NCI-H69 (cell line): ENCODE results near the gene MILR1.
A peak's percentile ranks its signal among the peaks of the same experiment; 100 is the strongest.

Experiments used
- DNase-seq: peaks from one replicate; lab custom pipeline; 2025; lab: John Stamatoyannopoulos, UW

The MILR1 gene

DNA sequence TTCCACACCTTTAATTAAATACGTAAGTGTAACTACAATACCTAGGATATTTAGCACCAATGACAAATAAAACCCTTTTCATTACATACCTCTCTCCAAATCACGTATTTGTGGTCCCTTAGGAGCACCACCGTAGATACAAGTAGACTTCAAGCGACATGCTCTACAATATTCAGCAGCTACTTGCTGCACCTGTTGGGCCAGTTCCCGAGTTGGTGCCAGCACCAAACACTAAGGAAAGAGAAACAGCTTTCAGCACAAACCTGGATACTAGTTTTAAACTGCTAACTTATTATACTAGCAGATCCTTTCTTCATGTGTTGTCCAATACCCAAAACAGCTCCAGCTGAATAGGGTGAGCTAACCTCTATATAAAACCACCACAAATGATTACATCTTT is 54.4 kb downstream of the MILR1 start:
- DNase-seq, result no peak

DNA sequence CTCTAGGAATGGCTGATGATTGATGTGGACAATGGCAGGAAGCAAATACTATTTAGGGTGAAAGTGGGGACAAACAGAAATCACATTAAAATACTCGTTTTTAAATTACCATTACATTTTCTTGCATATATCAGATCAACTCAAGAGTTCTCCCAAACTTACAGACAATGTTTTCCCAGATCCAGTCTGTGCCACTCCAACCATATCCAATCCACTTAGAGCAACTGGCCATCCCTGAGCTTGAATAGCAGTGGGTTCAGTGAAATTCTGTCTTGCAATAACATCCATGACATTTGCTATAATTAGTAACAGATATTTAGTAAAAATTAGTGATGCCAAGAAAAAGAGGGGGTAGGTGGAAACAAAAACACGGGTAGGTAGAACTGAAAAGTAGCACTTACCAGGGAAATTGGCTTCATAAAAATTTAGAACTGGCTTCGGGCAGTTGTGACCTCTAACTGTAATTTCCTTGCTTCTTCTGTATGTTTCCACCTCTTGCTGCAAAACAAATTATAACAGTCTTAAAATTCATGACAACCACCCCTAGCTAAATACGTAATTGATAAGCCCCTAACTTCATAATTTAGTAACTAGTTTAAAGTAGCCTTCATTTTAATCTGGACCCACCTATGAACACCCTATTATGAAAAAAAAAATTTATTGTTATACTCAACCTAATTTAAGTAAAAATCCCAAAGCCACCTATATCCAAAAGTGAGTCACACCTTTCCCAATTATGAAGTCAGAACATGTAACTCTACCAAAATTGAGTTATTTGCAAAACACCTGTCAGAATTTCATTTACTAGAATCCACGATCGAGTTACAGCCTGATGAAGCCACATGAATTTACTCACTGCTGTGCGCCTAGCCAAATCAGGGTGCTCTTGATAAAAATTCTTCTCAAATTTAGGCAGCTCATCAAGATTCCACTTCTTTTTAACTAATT is 55.2 kb downstream of the MILR1 start:
- no peak for DNase-seq

- no peak for DNase-seq
Measured at GRCh38 chr17:64504769-64505339, 55.9 kb downstream of the MILR1 start.

DNA sequence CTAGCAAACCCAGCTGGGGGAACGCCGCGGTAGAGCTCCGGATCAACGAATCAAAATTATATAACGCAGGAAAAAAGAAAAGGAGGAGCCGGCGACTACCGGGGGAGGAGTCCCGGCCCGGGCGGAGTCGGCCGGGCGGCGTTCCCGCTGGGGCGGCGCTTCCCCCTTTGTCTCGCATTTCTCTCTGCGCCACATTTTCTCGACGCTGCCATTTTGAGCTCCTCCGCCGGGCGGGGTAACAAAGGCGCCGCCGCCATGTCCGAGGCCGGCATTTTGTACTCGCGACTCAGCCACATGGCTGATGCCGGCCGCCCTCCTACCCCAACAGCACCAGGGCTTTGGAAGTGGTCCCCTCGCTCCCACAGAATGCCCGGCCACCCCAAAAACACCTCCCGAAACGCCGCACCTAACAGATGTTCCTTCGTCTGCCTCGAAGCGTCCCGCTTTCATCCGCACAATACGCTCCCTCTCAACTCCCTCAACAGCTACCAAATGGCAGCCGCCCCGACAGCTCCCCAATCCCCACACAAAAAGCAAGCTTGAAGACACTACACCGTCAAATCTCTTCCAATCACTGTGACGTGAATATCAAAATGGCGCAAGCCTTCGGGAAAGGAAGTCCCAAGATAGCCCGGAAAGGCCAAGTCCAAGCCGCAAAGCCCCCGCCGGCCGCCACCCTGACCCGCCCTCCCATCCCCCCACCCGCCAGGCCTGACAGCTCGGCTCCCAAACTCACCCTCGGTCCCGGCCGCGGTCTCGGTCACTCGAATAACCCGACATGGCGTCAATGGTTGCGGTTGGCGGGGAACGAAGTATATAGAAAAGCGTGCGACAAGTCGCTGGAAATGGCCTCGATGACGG is 56.7 kb downstream of the MILR1 start:
- peak; percentile 93 for DNase-seq

GRCh38 chr17:64506201-64506575 is 57.3 kb downstream of the MILR1 start, which contains the start of gene DDX5:
TSS of gene DDX5 (minus strand) at chr17:64506289. CDS start at chr17:64506119, 170 bp downstream.
- peak; percentile 99 for DNase-seq

DNA sequence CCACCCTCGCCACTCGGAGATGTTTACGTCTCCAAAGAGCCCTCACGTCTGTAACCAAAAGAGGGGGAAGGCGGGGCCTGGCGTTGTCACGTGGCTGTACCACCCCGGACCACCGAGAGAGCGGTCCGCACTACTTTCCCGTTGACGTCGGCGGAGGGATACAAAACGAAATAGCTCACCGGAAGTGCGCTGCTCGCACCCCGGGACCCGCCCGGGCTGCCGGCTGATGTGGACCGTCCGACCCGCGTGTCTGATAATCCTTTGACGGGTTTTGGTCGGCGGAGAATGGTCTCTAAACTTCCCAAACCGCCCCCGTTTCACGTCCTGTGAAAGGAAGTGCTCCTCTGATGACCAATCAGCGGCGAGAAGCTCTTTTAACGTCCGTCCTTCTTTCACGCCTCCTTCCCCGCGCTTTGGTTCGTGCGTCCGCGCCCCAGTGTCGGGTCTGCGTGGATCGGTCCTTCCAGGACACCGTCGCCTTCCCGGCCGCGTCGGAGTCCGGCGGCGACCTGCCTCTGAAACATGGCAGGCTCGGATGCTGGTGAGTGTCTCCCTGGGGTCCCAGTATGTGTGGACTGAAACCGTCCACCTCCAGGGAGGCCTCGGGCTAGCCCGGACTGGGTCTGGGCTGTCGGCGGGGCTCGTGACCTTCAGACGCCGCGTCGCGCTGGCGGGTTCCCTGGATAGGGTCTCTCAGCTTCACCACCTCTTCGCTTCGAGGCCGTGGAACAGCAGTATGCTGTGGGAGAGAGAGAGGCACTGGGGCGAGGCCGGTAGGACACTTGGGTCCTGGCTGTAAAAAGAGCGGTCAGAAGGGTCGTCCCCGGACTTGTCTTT is 57.9 kb downstream of the MILR1 start, which contains the start of gene CEP95:
CEP95 (plus strand) TSS at position 402 of the 837 bp plus-strand sequence; CDS start at position 523, 121 bp downstream.
- DNase-seq, result peak; percentile 99

GRCh38 chr17:64507413-64507782 is 58.5 kb downstream of the MILR1 start:
- peak; percentile 88 for DNase-seq

GRCh38 chr17:64508683-64509082 is 59.8 kb downstream of the MILR1 start:
- DNase-seq, result no peak

GRCh38 chr17:64509179-64509578 is 60.3 kb downstream of the MILR1 start:
- DNase-seq, result no peak

- no peak for DNase-seq
Measured at GRCh38 chr17:64515419-64515818, 66.5 kb downstream of the MILR1 start.

GRCh38 chr17:64515829-64516228 is 66.9 kb downstream of the MILR1 start:
- no peak for DNase-seq
